Measurements from ENCODE around the gene SPG21.

- TF ChIP-seq CTCF (IDR thresholded peaks at IDR 0.05): no peak
- TF ChIP-seq POLR2A (IDR thresholded peaks at IDR 0.05): no peak
These were observed 38.8 kb downstream of the SPG21 start for GRCh38 chr15:64950888-64951287.

Measured in suprapubic skin (tissue), 3 donors.